Pulmonary artery endothelial cell (primary cell): ENCODE data around the gene ADAMTS2. TPM values are rescaled to one million over a fixed set of nuclear protein-coding genes. Genes with fewer than 3 reads are reported as not detected.
"Not testable (repeated sequence)": the region's sequence is repeated elsewhere in the genome, so short reads cannot be mapped to it uniquely, and the experiment has no call there.

Experiments
- DNase-seq: peaks from one replicate; pipeline ENCODE4 v3.0.0-alpha.2; 2011; ENCODE audit warnings: low read depth, low spot score
- total RNA-seq: library from RNA; depleted of rRNA; stranded (reverse); fragments of >200 nt; gene quantifications from 2 replicates; pipeline ENCODE4 v1.2.3, GENCODE V29; 2014

The ADAMTS2 gene
- total RNA-seq, 1 donor from 2014 or later: not detected

DNA sequence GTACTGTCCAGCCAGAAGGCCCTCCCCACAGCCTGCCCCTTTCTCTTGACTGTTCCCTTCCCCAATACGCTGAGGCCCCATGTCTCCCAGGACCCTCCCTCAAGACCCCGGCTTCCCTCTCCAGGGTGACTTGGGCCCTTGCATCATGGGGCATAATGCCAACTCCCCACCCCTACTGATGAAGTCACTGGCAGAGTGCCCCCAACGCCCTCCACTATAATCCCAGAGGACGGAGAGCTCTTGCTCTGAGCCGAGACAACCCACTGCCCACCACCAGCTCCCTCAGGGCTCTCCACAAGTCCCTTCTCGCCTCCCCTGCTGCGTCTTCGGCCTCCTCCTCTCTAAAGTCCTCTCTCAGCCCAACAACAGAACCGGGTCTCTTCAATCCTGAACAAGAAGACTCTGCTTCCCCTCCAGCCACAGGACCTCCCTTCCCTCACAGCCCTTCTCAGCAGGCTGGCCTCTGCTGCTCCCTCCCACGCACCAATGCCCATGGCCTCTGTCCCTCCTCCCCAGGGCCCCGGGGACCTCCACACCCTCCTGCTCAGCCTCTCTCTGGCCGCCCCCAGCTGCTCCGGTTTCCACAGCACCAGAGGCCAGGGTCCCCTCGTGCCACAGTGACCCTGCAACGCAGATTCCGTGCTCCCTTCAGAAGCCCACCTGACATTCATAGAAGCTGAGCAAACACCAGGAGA lies 47.6 kb downstream of the ADAMTS2 start:
- no peak for DNase-seq

DNA sequence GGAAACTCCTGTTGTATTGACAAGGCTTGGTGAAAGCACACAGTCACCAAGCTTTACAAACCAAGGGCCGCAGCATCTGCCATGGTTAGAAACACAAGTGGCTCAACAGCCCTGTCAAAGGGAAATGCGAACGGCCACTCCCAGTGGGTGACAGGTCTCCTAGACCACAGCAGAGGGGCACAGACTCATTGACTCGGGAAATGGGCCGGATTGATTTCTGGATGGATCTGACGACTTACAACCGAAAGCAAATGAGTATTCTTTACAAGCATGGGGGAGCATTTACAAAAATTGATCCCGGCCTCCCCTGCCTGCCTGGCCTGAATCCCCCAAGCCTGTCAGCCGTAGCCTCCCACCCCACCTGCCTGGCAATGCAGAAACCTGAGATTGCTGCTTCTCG lies 48.2 kb downstream of the ADAMTS2 start:
- DNase-seq: no peak

DNA sequence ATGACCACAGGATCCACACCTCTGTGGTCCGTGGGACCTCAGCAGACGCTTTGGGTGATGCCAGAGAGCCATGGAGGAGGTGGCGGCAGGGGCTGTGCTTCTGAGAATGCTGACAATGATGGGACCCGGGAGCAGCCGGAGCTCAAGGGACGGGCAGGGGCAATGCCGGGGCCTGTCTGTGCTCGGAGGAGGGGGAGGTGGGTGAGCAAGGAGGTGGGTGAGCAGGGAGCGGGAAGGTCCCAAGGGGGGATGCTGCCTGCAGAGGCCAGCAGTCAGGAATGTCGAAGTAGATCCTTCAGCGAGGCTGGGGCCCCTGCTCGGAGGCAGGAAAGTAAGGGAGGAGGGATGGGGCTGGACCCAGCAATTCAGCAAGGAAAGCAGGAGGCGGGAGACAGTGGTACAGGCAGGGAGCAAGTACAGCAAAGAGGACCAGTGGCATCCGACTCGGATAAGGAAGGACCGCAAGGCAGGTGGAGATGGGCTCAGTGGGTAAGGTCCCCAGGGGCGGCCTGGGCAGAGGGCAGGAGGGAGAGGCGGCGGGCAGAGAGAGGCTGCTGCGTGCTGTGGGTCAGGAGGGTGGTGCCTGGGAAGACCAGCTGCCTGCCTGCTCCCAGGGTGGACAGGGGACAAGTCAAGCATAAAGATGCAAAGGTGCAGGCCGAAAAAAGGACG lies 49.0 kb downstream of the ADAMTS2 start:
- no peak for DNase-seq

DNA sequence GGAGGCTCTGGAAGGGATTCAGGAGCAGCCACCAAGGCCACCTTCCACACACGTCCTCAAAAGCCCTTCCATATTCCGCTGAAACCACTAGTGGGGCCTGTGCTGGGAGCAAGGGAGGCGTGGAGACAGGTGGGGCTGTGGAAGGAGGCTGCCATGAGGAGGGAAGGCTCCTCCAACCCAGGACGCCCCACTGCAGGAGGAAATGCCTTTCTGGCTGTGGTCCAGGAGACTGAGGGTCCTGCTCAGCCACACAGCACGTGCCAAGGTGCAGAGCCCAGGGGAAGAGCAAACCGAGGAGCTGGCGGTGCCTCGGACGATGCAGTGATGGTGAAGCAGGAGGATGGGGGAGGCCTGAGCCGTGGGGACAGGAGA lies 49.5 kb downstream of the ADAMTS2 start:
- DNase-seq: no peak

DNA sequence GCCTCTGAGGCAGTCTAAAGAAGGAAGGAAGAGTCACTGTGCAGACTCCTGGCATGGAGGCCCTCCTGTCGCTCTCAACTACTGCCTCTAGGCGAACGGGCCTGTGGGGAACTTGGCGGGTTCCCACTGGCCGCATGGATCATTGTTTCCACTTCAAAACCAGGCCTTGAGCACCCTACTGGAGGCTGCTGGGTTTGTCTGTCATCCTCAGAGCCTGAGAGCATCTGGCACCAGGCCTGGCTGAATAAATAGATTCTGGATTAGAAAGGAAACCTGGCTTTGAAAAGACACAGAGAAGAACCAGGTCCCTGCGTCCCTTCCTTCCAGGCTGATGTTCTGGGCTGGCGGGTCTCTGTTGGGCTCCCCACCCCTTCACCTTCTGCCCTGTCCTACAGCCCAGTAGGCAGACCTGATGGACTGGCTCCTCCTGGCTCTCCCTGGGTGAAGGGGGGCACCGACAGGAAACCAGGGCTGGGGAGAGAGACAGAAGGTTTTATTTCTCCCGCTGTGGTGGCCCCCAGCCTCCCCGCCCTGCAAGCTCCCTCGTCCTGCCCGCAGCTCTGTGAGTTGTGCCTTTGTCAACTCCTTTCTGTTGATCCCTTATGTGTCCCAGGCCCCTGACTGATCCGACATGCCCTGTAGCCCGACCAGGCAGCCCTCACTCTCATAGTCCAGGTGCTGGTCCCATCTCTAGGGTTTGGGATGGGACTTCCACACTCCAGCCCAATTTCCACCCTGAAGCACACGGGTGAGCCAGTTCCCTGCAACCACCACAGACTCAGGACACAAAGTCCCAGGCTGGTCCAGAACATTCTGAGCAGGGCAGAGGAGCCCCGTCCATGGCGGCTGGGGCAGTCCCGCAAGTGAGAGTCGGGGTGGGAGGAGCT lies 50.1 kb downstream of the ADAMTS2 start:
- no peak for DNase-seq

DNA sequence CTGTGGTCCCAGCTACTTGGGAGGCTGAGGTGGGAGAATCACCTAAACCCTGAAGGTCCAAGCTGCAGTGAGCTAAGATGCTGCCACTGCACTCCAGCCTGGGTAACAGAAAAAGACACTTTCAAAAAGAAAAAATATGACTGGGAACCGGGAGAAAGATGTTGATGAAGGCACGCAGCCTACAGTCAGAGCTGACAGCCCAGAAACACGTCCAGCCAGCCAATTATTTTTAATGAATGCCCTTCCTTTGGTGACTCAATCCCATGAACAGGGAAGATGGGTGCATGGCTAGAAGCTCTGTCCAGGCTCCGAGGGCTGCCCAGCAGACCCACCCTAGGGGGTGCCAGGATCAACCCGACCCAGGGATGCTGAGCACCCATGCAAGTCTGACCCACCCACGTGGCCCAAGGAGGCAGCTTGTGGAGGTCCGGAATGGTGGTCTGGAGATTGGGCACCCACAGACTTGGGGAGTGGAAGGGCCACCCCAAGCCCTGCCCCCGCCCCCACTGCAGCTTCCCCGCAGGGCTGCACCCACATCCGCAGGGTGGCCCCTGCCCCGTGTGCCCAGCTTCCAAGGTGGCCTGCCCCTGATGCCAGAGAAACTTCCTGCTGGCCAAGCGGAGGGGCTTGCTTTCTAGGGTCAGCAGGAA lies 51.0 kb downstream of the ADAMTS2 start:
- no peak for DNase-seq

DNA sequence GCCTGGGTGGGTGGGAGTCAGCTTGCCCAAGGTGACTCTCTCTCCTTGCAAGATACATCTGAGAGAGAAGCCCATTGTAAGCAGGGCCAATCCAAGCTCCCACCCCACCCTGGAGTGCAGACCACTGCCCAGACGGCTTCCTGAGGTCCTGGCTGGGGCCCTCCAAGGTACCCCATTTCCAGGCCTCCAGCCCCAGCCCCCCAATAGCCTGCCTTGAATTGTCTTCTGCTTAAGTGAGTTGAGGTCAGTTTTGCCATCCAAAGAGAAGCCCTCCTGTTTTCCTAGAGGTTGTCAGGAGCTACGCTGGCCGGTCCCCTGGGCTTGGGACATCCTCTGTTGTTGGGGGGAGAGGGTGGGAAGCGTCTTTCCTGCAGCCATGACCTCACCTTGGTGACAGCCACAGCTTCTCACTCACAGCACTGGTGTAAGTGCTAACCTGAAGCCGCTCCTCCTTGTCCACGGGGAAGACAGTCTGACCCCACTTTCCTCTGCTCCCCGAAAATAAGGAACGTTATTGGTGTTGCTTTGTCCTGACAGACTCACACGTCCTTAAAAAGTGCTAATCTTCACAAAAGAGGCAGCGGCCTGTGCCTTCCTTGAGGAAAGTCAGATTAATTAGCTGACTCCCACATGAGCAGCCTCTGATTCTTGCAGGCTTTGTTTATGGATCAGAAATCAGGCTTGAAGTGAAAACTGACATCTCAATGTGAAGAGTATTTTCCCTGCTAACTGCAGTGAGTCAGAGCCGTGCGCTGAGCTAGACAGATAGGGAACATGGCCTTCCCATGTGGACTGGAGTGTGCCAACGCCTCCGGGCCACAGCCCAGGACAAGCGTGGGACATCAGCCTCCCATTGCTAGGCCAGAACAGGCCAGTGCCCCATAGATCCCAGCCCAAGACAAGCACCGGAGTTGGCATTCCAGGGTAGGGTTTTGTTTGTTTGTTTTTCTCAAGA lies 52.3 kb downstream of the ADAMTS2 start:
- no peak for DNase-seq

DNA sequence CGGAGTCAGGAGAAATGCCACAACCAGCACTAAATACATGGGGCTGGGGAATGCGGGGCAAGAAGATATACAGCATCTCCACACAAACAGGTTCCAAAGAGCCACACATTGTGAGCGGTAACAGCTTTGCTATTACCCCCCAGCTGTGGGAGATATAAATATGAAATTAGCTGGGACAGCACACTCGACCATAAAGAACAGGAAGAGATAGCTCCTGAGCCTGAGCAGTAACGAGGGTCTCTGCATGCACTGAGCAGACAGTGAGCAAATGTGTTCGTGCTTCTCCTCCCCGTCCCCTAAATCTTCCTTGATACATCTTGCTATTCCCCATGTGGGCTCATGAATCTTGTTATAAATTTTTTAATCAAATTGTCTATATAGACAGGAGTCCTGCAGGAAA lies 53.1 kb downstream of the ADAMTS2 start:
- DNase-seq: no peak

DNA sequence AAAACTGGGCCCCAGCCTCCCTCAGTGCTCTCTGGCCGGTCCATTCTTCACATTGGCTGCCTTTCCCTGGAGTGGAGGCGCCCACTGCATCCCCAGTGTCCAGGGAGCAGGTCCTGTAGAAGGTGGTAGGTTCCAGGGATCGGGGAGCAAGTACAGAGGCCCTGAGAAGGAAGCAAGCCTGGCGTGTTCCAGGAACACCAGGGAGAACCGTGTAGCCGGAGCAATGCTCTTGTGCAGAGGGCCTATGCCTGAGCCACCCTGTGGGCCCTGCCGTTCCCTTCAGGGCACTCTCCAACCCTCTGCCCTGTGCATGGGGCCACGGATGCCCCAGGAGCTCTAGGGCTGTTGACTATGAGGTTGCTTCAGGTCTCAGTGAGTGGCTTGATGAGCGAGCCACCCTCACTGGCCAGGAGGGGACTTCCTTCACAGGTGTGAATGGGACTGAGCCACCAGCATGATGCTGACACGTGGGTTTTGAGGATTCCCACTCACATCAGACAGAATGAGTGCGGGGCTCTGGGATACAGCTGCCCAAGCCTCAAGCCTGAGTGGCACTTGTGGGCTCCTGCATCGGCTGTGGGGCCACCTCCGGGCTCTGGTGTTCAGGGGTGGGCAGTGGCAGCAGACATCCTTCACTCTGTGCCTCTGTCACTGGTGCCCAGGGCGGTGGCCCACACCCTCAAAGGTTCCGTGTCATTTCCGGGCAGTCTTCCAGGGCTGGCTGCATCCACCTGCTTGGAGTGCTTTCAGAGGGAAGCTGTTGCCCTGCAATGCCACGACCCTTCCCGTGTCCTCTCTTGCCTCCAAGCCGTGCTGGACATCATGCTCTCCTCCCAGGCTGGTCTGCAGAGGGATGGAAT lies 54.4 kb downstream of the ADAMTS2 start:
- DNase-seq: no peak

DNA sequence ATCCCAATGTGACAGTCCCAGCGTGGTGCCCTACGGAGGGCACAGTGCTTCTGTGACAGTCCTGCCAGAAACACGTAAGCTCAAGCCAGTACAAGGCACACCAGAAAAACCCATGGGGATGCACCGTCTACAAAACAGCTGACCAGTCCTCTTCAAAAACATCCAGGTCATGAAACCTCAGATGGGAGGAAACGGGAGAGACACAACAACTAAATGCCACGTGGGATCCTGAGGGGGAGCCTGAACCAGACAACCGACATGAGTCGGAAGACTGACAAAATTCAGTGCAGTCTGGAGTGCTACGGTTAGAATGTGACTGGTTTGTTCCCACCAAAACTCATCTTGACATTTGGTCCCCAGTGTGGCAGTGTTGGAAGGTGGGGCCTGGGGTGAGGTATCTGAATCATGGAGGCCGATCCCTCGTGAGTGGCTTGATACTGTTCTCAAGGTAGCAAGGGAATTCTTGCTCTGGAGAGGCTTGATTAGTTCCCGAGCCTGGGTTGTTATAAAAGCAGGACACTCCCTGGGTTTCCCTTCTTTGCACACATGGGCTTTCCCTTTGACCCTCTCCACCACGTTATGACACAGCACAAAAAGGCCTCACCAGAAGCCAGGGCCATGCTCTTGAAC lies 55.4 kb downstream of the ADAMTS2 start:
- DNase-seq: no peak

DNA sequence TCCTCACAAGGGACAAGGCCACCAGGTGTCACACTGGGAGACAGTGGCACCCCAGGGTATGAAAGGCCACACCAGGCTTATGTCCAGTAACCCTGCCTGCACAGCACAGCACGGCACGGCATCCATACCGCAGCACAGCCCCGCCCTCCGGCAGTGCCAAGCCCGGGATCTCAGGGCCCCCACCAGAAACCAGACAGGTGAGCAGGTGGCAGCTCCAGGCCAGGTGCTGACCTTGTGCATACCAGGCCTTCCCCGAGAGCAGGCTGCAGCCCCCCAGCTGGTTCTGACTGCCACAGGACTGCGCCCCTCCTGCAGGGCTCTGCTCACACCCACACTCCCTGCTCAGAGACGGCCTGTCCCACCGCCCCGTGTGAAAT lies 56.5 kb downstream of the ADAMTS2 start:
- DNase-seq: no peak

DNA sequence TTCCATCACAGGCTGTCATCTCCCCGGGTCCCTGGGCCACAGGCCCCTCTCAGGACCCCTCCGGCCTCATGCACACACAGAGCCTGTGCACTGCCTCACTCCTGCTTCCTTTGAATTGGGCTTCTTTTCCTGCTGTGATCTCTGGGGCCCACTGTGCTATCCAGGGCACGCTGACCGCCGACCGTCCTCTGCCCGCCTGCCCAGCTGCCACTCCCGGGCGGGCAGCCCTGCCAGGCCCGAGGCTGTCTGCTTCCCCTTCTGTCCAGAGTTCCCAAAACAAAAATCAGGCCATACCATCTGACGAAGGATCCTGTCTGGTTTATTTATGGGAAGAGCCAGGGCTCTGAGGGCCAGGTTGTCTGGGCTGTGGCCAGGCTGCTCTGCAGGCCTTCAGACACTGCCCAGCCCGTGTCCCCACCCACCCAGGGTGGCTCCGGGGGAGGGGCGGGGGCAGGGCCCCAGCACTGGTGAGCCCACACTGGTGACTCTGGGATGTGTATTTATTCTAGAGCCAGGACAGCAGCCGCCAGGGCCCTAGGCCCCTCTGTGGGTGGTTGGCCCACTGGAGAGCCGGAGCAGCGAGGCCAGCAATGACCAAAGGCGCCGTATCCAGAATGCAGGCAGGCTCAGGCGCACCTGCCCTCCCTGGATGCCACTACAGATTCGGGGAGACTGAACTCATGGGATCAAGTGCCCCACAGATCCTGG lies 57.0 kb downstream of the ADAMTS2 start:
- no peak for DNase-seq

DNA sequence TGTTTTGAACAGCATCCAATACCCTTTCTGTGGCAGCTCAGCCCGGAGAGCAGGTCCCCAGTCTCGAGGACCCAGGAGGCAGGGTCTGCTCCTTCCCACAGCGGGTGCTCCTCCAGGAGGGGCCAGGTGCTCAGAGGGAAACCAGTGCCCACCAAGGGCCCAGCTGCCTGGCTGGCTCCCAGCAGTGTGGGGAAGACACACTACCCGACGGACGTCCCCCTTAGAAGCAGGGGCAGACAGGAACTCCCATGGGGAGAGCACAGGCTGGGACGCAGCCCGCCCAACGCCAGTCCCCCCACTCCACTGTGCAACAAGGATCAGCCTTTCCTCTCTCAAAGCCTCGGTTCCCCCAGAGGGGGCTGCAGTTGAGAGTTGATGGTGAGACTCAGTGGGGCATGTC lies 57.6 kb downstream of the ADAMTS2 start:
- no peak for DNase-seq

DNA sequence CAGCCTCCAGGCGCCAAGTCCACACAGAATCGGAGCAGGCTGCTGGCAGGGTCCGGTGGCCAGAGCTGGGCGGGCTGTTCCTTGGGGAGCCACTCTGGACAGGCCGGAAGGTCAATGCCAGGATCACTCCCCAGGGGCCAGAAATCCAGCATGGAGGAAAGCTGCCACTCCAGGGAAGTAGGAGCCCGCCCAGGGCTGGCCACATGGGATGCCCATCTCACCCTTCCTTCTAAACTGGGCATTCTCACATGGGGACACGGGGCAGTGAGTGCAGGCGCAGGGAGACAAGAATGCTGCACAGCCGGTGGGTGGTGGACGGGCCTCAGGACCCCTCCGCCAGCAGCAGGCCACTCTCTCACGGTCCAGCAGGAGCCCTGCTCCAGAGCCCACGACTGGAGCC lies 58.2 kb downstream of the ADAMTS2 start:
- DNase-seq: no peak

DNA sequence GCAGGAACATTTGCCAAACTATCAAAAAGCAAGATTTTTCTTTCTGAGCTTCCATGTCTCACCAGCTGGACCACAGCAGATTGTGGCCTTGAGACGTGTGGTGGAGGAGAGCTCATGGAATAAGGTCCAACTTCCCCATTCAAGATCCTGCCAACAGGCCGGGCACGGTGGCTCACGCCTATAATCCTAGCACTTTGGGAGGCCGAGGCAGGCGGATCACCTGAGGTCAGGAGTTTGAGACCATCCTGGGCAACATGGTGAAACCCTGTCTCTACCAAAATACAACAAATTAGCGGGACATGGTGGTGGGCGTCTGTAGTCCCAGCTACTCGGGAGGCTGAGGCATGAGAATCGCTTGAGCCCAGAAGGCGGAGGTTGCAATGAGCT lies 59.5 kb downstream of the ADAMTS2 start:
- DNase-seq: not testable (repeated sequence)

DNA sequence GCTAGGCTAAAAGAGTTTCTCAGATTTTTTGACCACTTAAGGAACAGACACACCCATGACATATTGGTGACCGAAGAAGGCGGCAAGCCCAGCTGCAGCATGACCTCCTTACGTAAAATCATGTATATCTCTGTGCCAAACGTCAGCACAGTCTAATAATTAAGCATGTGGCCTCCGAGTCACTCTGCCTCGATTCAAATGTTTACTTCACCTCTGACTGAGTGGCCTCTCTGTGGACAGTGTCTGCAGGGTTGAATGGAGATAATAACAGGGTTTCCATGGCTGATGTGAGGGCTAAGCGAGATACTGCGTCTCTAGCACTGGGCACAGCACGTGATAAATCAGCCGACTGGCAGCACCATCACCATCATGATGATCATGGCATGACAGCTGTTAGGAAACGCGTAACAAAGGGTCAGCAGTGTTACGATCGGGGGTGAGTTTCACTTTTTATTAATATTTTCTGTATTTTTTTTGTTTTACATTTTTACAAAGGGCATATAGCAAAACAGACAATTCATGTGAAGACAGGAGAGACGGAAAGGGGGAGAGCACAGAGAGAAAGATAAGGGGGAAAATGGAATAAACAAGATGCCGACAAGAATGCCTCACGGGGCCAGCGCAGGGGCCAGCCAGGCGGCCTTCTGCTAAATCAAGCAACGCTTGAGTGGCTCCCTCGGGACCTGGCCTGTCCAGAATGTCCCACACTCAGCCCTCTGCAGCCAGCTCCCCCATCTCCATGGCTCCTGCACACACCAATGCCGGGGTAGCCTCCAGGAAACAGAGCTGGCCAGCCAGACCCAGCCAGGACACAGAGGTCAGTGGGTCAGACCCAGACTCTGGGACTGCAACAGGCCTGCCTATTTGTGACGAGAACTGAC lies 60.3 kb downstream of the ADAMTS2 start:
- DNase-seq: no peak

DNA sequence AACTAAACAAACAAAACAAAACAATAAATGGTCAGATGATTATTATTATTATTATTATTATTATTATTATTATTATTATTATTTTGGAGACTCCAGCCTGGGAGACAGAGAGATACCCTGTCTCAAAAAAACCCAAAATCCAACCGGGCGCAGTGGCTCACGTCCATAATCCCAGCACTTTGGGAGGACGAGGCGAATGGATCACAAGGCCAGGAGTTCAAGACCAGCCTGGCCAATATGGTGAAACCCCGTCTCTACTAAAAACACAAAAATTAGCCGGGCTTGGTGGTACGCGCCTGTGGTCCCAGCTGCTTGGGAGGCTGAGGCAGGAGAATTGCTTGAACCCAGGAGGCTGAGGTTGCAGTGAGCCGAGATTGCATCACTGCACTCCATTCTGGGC lies 61.4 kb downstream of the ADAMTS2 start:
- not testable (repeated sequence) for DNase-seq

DNA sequence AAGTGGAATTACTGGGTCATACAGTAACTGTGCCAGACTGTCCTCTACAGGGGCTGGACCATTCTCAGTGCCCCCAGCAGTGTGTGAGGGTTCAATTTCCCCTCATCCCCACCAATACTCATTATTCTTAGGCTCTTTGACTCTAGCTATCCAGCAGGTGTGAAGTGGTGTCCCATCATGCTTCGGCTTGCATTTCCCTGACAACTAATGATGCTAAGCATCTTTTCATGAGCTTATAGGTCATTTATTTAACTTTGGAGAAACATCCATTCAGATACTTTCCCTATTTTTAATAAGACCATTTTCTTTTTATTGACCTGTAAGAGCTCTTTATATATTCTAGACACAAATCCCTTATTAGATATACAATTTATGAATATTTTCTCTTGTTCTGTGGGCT lies 63.6 kb downstream of the ADAMTS2 start:
- no peak for DNase-seq
